ENCODE results near the gene PTPRD. TPM values are rescaled to one million over a fixed set of nuclear protein-coding genes. Genes with fewer than 3 reads are reported as not detected.

PTPRD gene
- total RNA-seq, 2 donors from 2014 or later, result 60.1 to 75.7 TPM

DNA sequence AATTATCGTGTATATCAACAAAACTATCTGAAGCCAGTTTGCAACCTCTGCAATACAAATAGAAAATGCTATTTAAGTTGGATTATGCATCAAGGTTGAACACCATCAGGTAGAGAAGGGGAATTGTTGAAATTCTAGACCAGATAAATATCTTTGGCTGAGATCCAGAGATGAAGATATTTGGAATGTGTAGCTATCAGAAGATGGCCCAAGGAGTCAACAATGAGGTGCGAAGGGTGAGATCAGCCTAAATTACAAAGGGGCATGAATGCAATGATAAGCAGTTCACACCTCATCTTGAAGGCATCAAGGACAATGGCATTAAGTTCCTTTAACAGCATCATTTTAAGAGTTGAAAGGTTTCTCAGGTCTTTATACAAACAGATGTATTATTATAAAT is 2241.1 kb downstream of the PTPRD start:
- TF ChIP-seq, protein P1, sequence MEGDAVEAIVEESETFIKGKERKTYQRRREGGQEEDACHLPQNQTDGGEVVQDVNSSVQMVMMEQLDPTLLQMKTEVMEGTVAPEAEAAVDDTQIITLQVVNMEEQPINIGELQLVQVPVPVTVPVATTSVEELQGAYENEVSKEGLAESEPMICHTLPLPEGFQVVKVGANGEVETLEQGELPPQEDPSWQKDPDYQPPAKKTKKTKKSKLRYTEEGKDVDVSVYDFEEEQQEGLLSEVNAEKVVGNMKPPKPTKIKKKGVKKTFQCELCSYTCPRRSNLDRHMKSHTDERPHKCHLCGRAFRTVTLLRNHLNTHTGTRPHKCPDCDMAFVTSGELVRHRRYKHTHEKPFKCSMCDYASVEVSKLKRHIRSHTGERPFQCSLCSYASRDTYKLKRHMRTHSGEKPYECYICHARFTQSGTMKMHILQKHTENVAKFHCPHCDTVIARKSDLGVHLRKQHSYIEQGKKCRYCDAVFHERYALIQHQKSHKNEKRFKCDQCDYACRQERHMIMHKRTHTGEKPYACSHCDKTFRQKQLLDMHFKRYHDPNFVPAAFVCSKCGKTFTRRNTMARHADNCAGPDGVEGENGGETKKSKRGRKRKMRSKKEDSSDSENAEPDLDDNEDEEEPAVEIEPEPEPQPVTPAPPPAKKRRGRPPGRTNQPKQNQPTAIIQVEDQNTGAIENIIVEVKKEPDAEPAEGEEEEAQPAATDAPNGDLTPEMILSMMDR (IDR thresholded peaks at IDR 0.05), result no peak
- Histone ChIP-seq H3K27ac (no peak overlapping the region), H3K36me3 (no peaks in the 10 kb centered on the region), H3K4me1 (no peaks in the 10 kb centered on the region), H3K9ac (ENCODE audit: low read depth in 2 of 2, low read length in 2 of 2) (no peak overlapping the region), H3K4me3 (no peak overlapping the region), H3K27me3 (no peaks in the 10 kb centered on the region), H3K9me3 (no peaks in the 10 kb centered on the region)
- DNase-seq, result no peak
- intact Hi-C loops (cut with DNase I), result no loop called here

DNA sequence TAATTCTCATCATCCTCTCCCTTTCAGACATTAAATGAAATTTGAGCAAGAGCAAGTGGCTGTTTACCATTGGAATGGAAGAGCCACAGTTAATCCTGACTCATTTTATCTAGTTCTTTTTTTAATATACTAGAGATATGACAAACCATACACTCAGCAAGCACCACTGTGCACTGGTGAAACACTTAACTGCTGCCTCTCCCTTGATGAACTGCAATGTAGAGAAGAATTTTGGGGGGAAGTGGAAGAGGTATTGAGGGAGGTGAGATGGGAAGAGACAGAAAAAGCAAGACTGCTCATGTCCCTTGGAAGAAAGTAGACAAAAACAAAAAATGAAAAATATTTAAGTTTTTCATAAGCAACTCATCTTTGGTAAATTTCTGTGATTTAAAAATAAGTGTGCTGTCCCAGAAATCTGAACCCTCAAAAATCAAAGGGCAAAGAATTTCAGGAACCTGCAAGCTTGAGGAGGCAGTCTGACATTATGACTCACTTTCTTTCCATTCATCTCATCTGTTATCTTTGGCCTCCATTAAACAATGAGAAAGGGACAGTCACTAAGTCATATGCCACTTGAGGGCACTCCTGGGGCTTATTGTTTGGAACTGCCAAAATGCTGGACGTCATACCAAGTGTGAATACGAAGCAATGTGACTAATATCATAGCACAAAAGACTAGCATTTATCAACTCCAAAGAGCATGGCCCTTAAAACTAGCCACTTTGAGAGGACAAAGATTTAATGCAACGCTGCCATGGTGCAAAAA is 2246.5 kb downstream of the PTPRD start:
- TF ChIP-seq, protein P1 (IDR thresholded peaks at IDR 0.05), result no peak
- no peak overlapping the region for H3K4me3 ChIP-seq
- no peaks in the 10 kb centered on the region for H3K4me1 ChIP-seq
- H3K9me3 ChIP-seq, result no peaks in the 10 kb centered on the region
- DNase-seq, result no peak
- intact Hi-C loops (cut with DNase I), result no loop called here
- no peak overlapping the region for H3K9ac ChIP-seq (ENCODE audit: low read depth in 2 of 2, low read length in 2 of 2)
- no peaks in the 10 kb centered on the region for H3K27me3 ChIP-seq
- no peaks in the 10 kb centered on the region for H3K36me3 ChIP-seq
- H3K27ac ChIP-seq, result no peak overlapping the region

DNA sequence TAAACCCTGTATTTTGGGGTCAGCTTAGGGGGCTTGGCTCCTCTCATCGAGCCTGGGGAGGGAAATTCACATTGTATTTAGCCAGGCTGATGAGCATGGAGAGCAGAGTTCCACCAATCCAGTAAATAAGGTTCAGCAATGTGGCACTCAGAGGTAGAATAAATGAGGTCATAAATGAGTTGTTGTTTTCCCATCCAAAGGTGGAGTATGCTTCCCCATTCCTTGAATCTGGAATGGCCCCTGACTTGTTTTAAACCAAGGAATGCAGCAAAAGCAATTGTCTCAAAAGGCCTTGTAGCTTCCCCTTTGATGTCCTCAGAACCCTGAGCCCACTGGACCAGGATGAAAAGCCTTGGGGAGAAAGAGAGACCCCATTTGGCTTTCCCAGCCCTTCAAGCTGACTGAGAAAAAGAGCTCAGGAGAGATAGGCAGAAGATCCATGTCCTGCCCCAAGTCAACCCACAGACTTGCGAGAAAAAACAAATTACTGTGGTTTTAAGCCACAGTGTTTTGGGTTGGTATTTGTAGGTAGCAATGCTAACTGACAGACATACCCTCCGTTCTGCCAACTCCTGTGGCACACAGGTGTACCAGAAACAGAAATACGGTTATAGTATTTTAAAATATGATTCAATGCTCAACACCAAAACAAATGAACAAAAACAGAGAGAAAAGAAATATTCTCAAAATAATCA is 2247.2 kb downstream of the PTPRD start:
- intact Hi-C loops (cut with DNase I), result no loop called here
- TF ChIP-seq, protein P1 (IDR thresholded peaks at IDR 0.05), result no peak
- Histone ChIP-seq H3K27ac (no peak overlapping the region), H3K36me3 (no peaks in the 10 kb centered on the region), H3K4me3 (no peak overlapping the region), H3K9ac (ENCODE audit: low read depth in 2 of 2, low read length in 2 of 2) (no peak overlapping the region), H3K9me3 (no peaks in the 10 kb centered on the region), H3K4me1 (no peaks in the 10 kb centered on the region), H3K27me3 (no peaks in the 10 kb centered on the region)
- DNase-seq, result no peak

- DNase-seq, result no peak
- Histone ChIP-seq H3K27ac (no peak overlapping the region), H3K9me3 (no peaks in the 10 kb centered on the region), H3K27me3 (no peaks in the 10 kb centered on the region), H3K9ac (ENCODE audit: low read depth in 2 of 2, low read length in 2 of 2) (no peak overlapping the region), H3K4me1 (no peaks in the 10 kb centered on the region), H3K36me3 (no peaks in the 10 kb centered on the region), H3K4me3 (no peak overlapping the region)
- TF ChIP-seq, protein P1 (IDR thresholded peaks at IDR 0.05), result no peak
- intact Hi-C loops (cut with DNase I), result no loop called here
Measured at GRCh38 chr9:8365029-8365428, 2247.8 kb downstream of the PTPRD start.

DNA sequence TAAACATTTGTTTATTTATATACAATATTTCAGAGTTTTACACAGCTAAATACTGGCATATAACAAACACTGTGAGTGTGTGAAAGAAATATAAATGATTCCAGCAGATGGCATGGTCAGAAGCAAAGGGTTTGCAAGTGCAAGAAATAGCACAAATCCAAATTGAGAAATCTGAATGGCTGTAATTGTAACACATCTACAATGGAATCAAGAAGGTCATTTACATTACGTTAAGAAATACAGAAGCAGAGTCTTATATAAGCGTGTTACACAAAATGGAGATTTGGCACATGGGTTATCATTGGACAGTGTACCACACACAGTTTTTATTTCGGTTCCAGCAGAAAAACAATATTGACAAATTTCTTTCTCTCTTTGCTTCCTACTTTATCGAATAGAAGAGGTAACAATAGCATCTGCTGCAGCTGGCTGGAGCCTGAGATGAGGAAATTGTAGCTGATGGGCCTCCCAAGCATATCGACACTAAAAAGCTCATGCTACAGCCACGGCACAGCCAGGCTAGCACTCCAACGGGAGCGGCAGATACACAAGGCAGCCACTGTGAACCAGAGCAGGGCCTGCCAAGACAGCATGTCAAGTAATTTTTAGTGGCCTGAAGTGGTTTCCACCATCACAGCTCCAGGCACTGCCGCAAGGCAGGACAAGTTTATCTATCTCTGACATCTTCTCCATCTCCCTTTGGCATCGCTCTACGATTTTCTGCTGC is 2248.6 kb downstream of the PTPRD start:
- intact Hi-C loops (cut with DNase I), result no loop called here

More for the DNA sequence above, 2248.6 kb downstream of the PTPRD start:
- Histone ChIP-seq H3K27me3 (no peaks in the 10 kb centered on the region), H3K9me3 (no peaks in the 10 kb centered on the region), H3K4me1 (no peaks in the 10 kb centered on the region), H3K27ac (no peak overlapping the region), H3K9ac (ENCODE audit: low read depth in 2 of 2, low read length in 2 of 2) (no peak overlapping the region), H3K36me3 (no peaks in the 10 kb centered on the region), H3K4me3 (no peak overlapping the region)
- DNase-seq, result no peak
- TF ChIP-seq, protein P1 (IDR thresholded peaks at IDR 0.05), result no peak
